Brain microvascular endothelial cell (primary cell): ENCODE results near the gene SHROOM3.

Experiments
- DNase-seq: peaks from one replicate; pipeline ENCODE4 v3.0.0-alpha.2; 2020
- H3K27ac ChIP-seq: fragments of 250-450 bp; sonication (Bioruptor Pico); 2 replicates; pipeline ENCODE4 v1.5.1; 2020; ENCODE audit warnings: mild to moderate bottlenecking, moderate library complexity
- H3K27me3 ChIP-seq: fragments of 250-450 bp; sonication (Bioruptor Pico); replicated peaks from 2 replicates; pipeline ENCODE4 v1.5.1; 2020; ENCODE audit warnings: mild to moderate bottlenecking
- H3K36me3 ChIP-seq: fragments of 250-450 bp; sonication (Bioruptor Pico); replicated peaks from 2 replicates; pipeline ENCODE4 v1.5.1; 2020; ENCODE audit warnings: mild to moderate bottlenecking
- H3K4me3 ChIP-seq: 2 replicates; pipeline ENCODE4 v1.5.1; 2011; ENCODE audit warnings: low read depth, mild to moderate bottlenecking, control low read depth, low read length, moderate library complexity
- in situ Hi-C: cut with HindIII; loops from 2 replicates; pipeline ENCODE4 v1.10.0; 2017; ENCODE audit warnings: low sequenced_read_pairs, low pct_ligation_motif_present
- TF ChIP-seq, protein P1 (sequence below): IDR thresholded peaks from 2 replicates; pipeline ENCODE4 v1.5.1; 2011; ENCODE audit warnings: low read depth, mild to moderate bottlenecking, moderate library complexity, low read length, control low read depth, inconsistent platforms; ENCODE audit errors: missing control alignments

SHROOM3 gene

GRCh38 chr4:76732246-76732645, 297.2 kb downstream of the SHROOM3 start:
- TF ChIP-seq, protein P1, sequence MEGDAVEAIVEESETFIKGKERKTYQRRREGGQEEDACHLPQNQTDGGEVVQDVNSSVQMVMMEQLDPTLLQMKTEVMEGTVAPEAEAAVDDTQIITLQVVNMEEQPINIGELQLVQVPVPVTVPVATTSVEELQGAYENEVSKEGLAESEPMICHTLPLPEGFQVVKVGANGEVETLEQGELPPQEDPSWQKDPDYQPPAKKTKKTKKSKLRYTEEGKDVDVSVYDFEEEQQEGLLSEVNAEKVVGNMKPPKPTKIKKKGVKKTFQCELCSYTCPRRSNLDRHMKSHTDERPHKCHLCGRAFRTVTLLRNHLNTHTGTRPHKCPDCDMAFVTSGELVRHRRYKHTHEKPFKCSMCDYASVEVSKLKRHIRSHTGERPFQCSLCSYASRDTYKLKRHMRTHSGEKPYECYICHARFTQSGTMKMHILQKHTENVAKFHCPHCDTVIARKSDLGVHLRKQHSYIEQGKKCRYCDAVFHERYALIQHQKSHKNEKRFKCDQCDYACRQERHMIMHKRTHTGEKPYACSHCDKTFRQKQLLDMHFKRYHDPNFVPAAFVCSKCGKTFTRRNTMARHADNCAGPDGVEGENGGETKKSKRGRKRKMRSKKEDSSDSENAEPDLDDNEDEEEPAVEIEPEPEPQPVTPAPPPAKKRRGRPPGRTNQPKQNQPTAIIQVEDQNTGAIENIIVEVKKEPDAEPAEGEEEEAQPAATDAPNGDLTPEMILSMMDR: no peak
- Histone ChIP-seq H3K4me3 (no peak overlapping the region), H3K36me3 (no peaks in the 10 kb centered on the region), H3K27ac (no peak overlapping the region), H3K27me3 (no peaks in the 10 kb centered on the region)
- in situ Hi-C loops: no loop called here
- DNase-seq: no peak

GRCh38 chr4:76733068-76733771, 298.2 kb downstream of the SHROOM3 start:
- DNase-seq: no peak
- no peaks in the 10 kb centered on the region for H3K36me3 ChIP-seq
- TF ChIP-seq, protein P1: peak; percentile 23
- no peaks in the 10 kb centered on the region for H3K27me3 ChIP-seq
- H3K4me3 ChIP-seq: no peak overlapping the region
- in situ Hi-C loops: no loop called here
- H3K27ac ChIP-seq: no peak overlapping the region

GRCh38 chr4:76736414-76736813, 301.4 kb downstream of the SHROOM3 start:
- DNase-seq: no peak
- Histone ChIP-seq H3K4me3 (no peak overlapping the region), H3K27ac (no peak overlapping the region), H3K27me3 (no peaks in the 10 kb centered on the region), H3K36me3 (no peaks in the 10 kb centered on the region)
- in situ Hi-C loops: no loop called here
- TF ChIP-seq, protein P1: no peak

DNA sequence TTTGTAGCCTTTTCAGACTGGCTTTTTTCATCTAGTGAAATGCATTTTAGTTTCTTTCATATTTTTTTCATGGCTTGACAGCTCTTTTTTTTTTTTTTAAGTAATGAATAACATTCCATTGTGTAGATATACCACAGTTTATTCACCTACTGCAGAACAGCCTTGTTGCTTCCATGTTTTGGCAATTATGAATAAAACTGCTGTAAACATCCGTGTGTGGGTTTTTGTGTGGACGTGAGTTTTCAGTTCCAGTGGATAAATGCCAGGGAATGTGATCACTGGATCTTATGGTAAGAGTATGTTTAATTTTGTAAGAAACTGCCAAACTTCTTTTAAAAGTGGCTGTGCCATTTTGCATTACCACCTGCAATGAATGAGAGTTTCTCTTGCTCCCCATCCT, 302.2 kb downstream of the SHROOM3 start:
- TF ChIP-seq, protein P1: no peak
- DNase-seq: no peak
- H3K27ac ChIP-seq: no peak overlapping the region
- no peaks in the 10 kb centered on the region for H3K27me3 ChIP-seq
- H3K36me3 ChIP-seq: no peaks in the 10 kb centered on the region
- H3K4me3 ChIP-seq: no peak overlapping the region
- in situ Hi-C loops: no loop called here

GRCh38 chr4:76737771-76738085, 302.7 kb downstream of the SHROOM3 start:
- DNase-seq: no peak
- Histone ChIP-seq H3K27ac (no peak overlapping the region), H3K27me3 (no peaks in the 10 kb centered on the region), H3K36me3 (no peaks in the 10 kb centered on the region), H3K4me3 (no peak overlapping the region)
- in situ Hi-C loops: no loop called here
- TF ChIP-seq, protein P1: no peak
